DMS79 (cell line): Measurements from ENCODE around the gene FSTL4.

ENCODE experiments used
- DNase-seq: peaks from one replicate; lab custom pipeline; 2025; lab: John Stamatoyannopoulos, UW

Gene FSTL4

GRCh38 chr5:133364936-133365707 is 247.2 kb downstream of the FSTL4 start:
- DNase-seq: no peak

GRCh38 chr5:133363807-133364587 is 248.3 kb downstream of the FSTL4 start:
- no peak for DNase-seq

- DNase-seq: no peak
Observed at GRCh38 chr5:133362438-133362837, 249.9 kb downstream of the FSTL4 start.

GRCh38 chr5:133361922-133362321 is 250.4 kb downstream of the FSTL4 start:
- no peak for DNase-seq

- peak; percentile 49 for DNase-seq
Observed at GRCh38 chr5:133360693-133361472, 251.5 kb downstream of the FSTL4 start.

GRCh38 chr5:133359861-133360260 is 252.5 kb downstream of the FSTL4 start:
- DNase-seq: no peak

- DNase-seq: no peak
Observed at GRCh38 chr5:133358271-133358670, 254.1 kb downstream of the FSTL4 start.

GRCh38 chr5:133357758-133358157 is 254.6 kb downstream of the FSTL4 start:
- DNase-seq: no peak

GRCh38 chr5:133356984-133357421 is 255.3 kb downstream of the FSTL4 start:
- no peak for DNase-seq

GRCh38 chr5:133356396-133356983 is 255.9 kb downstream of the FSTL4 start:
- DNase-seq: no peak

- DNase-seq: no peak
Observed at GRCh38 chr5:133354323-133355185, 257.8 kb downstream of the FSTL4 start.

- DNase-seq: no peak
Observed at GRCh38 chr5:133353741-133354140, 258.6 kb downstream of the FSTL4 start.

GRCh38 chr5:133348406-133348805 is 263.9 kb downstream of the FSTL4 start:
- no peak for DNase-seq

- no peak for DNase-seq
Observed at GRCh38 chr5:133347039-133347438, 265.3 kb downstream of the FSTL4 start.

- no peak for DNase-seq
Observed at GRCh38 chr5:133344266-133344665, 268.1 kb downstream of the FSTL4 start.

- DNase-seq: no peak
Observed at GRCh38 chr5:133343196-133343595, 269.1 kb downstream of the FSTL4 start.

GRCh38 chr5:133341915-133342710 is 270.2 kb downstream of the FSTL4 start:
- DNase-seq: no peak

- no peak for DNase-seq
Observed at GRCh38 chr5:133341296-133341695, 271.0 kb downstream of the FSTL4 start.

GRCh38 chr5:133340822-133341221 is 271.5 kb downstream of the FSTL4 start:
- DNase-seq: no peak
